Peyer's patch (tissue), 4 donors: ENCODE results near the gene NAT16.

Source experiments
- POLR2A ChIP-seq, 2 donors: fragments of 450-650 bp; IDR thresholded peaks; one replicate each; pipeline ENCODE4 v1.5.1; 2017; ENCODE audit warnings: antibody characterized with exemption in 2 of 2, mild to moderate bottlenecking in 2 of 2, moderate library complexity in 2 of 2
- TF ChIP-seq, protein P1 (sequence below), 6 experiments: fragments of 450-650 bp in 4 of 6; fragments of 200-600 bp in 2 of 6; sonication (generic) in 1 of 6; IDR thresholded peaks; one replicate each; pipeline ENCODE4 v1.5.1; 2017 to 2019; ENCODE audit warnings: antibody characterized with exemption in 6 of 6, mild to moderate bottlenecking in 3 of 6, moderate library complexity in 1 of 6

DNA sequence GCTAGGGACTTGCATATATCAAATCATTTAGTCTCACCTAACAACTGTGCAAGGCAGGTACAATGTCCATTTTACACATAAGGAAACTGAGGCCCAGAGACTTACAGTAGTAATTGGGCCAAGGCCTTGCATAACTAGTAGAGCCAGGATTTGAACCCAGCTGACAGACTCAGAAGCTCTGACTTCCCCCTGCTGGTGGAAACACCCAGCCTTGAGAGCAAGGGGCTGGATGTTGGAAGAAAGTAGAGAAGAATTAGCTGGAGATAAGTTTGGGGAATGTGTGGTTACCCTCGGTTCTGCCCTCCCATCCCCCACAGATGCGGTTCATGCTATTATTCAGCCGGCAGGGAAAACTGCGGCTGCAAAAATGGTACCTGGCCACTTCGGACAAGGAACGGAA, 23.8 kb downstream of the NAT16 start:
- TF ChIP-seq, protein P1, sequence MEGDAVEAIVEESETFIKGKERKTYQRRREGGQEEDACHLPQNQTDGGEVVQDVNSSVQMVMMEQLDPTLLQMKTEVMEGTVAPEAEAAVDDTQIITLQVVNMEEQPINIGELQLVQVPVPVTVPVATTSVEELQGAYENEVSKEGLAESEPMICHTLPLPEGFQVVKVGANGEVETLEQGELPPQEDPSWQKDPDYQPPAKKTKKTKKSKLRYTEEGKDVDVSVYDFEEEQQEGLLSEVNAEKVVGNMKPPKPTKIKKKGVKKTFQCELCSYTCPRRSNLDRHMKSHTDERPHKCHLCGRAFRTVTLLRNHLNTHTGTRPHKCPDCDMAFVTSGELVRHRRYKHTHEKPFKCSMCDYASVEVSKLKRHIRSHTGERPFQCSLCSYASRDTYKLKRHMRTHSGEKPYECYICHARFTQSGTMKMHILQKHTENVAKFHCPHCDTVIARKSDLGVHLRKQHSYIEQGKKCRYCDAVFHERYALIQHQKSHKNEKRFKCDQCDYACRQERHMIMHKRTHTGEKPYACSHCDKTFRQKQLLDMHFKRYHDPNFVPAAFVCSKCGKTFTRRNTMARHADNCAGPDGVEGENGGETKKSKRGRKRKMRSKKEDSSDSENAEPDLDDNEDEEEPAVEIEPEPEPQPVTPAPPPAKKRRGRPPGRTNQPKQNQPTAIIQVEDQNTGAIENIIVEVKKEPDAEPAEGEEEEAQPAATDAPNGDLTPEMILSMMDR (IDR thresholded peaks at IDR 0.05) = no peak
- TF ChIP-seq POLR2A (IDR thresholded peaks at IDR 0.05) = no peak
